Heart left ventricle (tissue), 13 donors: ENCODE results near the gene DAB2IP.

Source experiments
- CTCF ChIP-seq, 12 donors: fragments of 200-600 bp; sonication (generic) in 4 of 12; IDR thresholded peaks; one replicate each; pipeline versions ENCODE4 v1.5.0 to v1.8.0; 2018 to 2022; ENCODE audit warnings: antibody characterized with exemption in 12 of 12, mild to moderate bottlenecking in 5 of 12
- POLR2A ChIP-seq, 2 donors: fragments of 450-650 bp; IDR thresholded peaks; one replicate each; pipeline ENCODE4 v1.6.1; 2017; ENCODE audit warnings: antibody characterized with exemption in 2 of 2, mild to moderate bottlenecking in 2 of 2, moderate library complexity in 2 of 2
- donor health status: ischemic (EF 13 %, LVEDD 7.1; RV severe dilation, severe dysfunction).
- donor health status: DM: no; HTN: yes; CAD: no.
- donor health status: DM: no; HTN: no; CAD: no.
- donor health status: ischemic (EF 25% LVEDD 6.9; RV normal size, moderate dysfunction).
- donor health status: ischemic (EF 25% LVEDD 5.7; RV mildly dilated, moderate dysfunction).
- donor health status: ischemic (EF 35%, LVEDD 5.7; RV mildly dilated, moderate dysfunction).
- donor health status: nonischemic (EF 11% LVEDD 7.7; RV severe dilation, severe dysfunction).
- donor health status: DM: yes; HTN: yes; CAD: no.
- donor health status: PGD.
- donor health status: ischemic (EF 29% LVEDD 5.4; RV normal size, mild dysfunction).
- donor health status: nonischemic (EF 23%, LVEDD 6.1; RV moderate dilation, normal function).

GRCh38 chr9:121685146-121685794, 33.8 kb downstream of the DAB2IP start:
- TF ChIP-seq CTCF (IDR thresholded peaks at IDR 0.05) (no peak), POLR2A (IDR thresholded peaks at IDR 0.05) (no peak)
